Progenitor cell of endocrine pancreas (in vitro differentiated cells): ENCODE results near the gene SRF. TPM values are rescaled to one million over a fixed set of nuclear protein-coding genes. Genes with fewer than 3 reads are reported as not detected.
A peak's percentile ranks its signal among the peaks of the same experiment; 100 is the strongest.

Experiments used
- DNase-seq: peaks from one replicate; pipeline ENCODE4 v3.0.0; 2021; ENCODE audit warnings: low spot score; ENCODE audit not compliant: unreplicated experiment
- H3K27ac Mint-ChIP-seq: 2 replicates; pipeline ENCODE4 v1.8.0; 2021; ENCODE audit warnings: mild to moderate bottlenecking, moderate library complexity, mixed read lengths
- H3K27me3 Mint-ChIP-seq: 2 replicates; pipeline ENCODE4 v1.8.0; 2021; ENCODE audit warnings: mixed read lengths
- H3K36me3 Mint-ChIP-seq: 2 replicates; pipeline ENCODE4 v1.8.0; 2022; ENCODE audit warnings: mixed read lengths; ENCODE audit not compliant: insufficient read depth
- H3K4me1 Mint-ChIP-seq: 2 replicates; pipeline ENCODE4 v1.8.0; 2021; ENCODE audit warnings: low read depth, mixed read lengths
- H3K4me3 Mint-ChIP-seq: 2 replicates; pipeline ENCODE4 v1.8.0; 2021; ENCODE audit warnings: low read depth, mild to moderate bottlenecking, moderate library complexity, mixed read lengths
- H3K9me3 Mint-ChIP-seq: 2 replicates; pipeline ENCODE4 v1.8.0; 2021; ENCODE audit warnings: low read depth, mixed read lengths
- total RNA-seq: library from RNA; stranded (reverse); gene quantifications from 2 replicates; pipeline ENCODE4 v1.2.1, GENCODE V29; 2021
- TF ChIP-seq, protein P1 (sequence below): fragments of 200-600 bp; sonication (generic); IDR thresholded peaks from one replicate; pipeline ENCODE4 v1.5.0; 2021; ENCODE audit warnings: antibody characterized with exemption, mild to moderate bottlenecking; ENCODE audit not compliant: unreplicated experiment

The SRF gene
- total RNA-seq, 1 donor from 2014 or later = 30.3 TPM

DNA sequence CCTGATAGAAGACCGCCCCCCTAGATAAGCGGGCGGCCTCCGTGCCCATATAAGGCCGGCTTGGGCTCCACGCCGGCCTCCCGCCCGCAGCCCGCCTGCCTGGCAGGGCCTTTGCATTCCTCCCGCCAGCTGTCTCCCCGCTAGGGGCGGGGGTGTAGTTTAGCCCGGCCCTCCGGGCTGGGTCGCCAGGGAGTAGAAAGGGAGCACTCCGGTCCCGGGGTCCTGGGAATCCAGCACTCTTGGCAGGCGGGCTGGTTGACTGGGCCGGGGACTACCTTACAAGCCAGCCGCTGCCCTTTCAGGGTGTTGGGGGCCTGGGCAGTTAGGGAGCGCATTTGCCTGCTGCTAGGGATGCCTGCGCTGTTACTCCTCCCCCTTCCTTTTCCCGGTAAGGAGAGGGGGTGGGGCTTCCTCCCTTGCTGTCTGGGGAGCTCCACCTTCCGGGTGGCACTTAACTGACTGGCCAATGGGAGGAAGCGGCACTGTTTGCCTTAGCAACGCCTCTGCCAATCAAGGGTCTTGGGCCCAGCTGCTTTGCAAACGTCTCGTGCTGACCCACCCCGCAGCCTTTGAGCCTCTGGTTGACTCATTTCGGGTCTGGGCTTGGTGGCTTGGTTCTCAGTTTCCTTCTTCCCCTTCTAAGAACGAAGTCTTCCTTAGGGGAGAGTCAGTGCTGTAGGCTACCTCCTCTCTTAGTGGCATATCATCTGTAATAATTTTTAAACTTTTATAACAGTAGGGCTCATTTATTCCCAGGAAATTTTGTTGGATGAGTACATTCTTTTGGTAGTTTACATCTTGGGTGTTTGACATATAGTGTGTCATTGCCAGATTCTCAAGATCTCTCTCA lies 3.4 kb downstream of the SRF start:
- Mint-ChIP-seq H3K27ac (peak overlapping the region; percentile 92), H3K36me3 (peaks cover 4% of the 10 kb centered on the region), H3K4me3 (peak overlapping the region; percentile 83), H3K27me3 (no peaks in the 10 kb centered on the region), H3K4me1 (peaks cover 31% of the 10 kb centered on the region), H3K9me3 (no peaks in the 10 kb centered on the region)
- peak; percentile 83 for DNase-seq
- TF ChIP-seq, protein P1, sequence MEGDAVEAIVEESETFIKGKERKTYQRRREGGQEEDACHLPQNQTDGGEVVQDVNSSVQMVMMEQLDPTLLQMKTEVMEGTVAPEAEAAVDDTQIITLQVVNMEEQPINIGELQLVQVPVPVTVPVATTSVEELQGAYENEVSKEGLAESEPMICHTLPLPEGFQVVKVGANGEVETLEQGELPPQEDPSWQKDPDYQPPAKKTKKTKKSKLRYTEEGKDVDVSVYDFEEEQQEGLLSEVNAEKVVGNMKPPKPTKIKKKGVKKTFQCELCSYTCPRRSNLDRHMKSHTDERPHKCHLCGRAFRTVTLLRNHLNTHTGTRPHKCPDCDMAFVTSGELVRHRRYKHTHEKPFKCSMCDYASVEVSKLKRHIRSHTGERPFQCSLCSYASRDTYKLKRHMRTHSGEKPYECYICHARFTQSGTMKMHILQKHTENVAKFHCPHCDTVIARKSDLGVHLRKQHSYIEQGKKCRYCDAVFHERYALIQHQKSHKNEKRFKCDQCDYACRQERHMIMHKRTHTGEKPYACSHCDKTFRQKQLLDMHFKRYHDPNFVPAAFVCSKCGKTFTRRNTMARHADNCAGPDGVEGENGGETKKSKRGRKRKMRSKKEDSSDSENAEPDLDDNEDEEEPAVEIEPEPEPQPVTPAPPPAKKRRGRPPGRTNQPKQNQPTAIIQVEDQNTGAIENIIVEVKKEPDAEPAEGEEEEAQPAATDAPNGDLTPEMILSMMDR = peak; percentile 18

DNA sequence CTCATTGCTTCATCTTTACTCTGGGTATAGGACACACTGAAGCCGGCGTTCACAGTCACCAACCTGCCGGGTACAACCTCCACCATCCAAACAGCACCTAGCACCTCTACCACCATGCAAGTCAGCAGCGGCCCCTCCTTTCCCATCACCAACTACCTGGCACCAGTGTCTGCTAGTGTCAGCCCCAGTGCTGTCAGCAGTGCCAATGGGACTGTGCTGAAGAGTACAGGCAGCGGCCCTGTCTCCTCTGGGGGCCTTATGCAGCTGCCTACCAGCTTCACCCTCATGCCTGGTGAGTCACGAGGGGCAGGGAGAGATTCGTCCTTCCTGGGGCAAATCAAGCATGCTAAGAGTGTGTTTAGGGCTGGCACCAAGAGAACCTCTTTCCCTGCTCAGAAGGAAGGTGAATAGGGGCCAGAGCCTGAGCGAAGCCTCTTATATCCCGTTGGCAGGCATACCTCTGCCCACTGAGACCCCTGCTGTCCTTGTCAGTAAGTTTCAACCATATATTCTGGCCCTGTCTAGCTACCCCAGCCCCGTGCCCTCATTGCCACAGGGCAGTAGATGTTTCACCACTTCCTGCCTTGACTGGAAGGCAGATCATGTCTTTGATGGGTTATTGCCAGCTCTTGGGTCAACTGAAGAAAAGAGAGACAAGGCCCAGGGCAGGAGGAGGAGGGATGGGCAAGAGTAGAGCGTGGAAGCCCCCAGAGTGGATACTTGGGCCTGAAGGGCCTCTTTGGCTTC lies 4.8 kb downstream of the SRF start:
- peaks cover 26% of the 10 kb centered on the region for H3K4me1 Mint-ChIP-seq
- TF ChIP-seq, protein P1 = no peak
- H3K27me3 Mint-ChIP-seq = no peaks in the 10 kb centered on the region
- no peak overlapping the region for H3K4me3 Mint-ChIP-seq
- no peak for DNase-seq
- no peaks in the 10 kb centered on the region for H3K9me3 Mint-ChIP-seq
- no peak overlapping the region for H3K27ac Mint-ChIP-seq
- peaks cover 4% of the 10 kb centered on the region for H3K36me3 Mint-ChIP-seq

DNA sequence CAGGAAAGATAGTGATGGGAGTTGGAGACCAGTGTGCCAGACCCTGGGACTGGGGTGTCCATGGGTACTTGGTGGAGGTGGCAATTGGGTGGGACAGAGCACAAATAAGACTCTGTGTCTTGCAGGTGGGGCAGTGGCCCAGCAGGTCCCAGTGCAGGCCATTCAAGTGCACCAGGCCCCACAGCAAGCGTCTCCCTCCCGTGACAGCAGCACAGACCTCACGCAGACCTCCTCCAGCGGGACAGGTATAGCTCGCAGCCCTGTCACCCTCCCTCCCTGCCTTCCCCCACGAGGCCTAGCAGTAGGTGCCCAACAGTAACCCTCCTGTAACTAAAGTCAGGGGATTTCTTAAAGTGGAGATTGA lies 5.3 kb downstream of the SRF start:
- no peak for DNase-seq
- H3K27me3 Mint-ChIP-seq = no peaks in the 10 kb centered on the region
- H3K36me3 Mint-ChIP-seq = peaks cover 4% of the 10 kb centered on the region
- peaks cover 28% of the 10 kb centered on the region for H3K4me1 Mint-ChIP-seq
- no peak overlapping the region for H3K4me3 Mint-ChIP-seq
- H3K27ac Mint-ChIP-seq = no peak overlapping the region
- H3K9me3 Mint-ChIP-seq = no peaks in the 10 kb centered on the region
- TF ChIP-seq, protein P1 = no peak

DNA sequence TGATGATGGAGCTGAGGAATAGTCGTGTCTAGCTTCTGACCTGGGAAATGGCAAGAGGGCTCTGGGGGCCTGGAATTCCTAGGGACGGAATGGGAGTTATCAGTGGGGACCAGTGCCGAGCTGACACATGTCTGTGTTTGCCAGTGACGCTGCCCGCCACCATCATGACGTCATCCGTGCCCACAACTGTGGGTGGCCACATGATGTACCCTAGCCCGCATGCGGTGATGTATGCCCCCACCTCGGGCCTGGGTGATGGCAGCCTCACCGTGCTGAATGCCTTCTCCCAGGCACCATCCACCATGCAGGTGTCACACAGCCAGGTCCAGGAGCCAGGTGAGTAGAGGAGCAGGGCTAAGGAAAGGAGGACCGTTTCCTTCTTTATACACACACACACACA lies 7.1 kb downstream of the SRF start:
- Mint-ChIP-seq H3K4me1 (peaks cover 28% of the 10 kb centered on the region), H3K27ac (no peak overlapping the region), H3K9me3 (no peaks in the 10 kb centered on the region), H3K36me3 (peaks cover 4% of the 10 kb centered on the region), H3K27me3 (no peaks in the 10 kb centered on the region), H3K4me3 (no peak overlapping the region)
- DNase-seq = no peak
- TF ChIP-seq, protein P1 = no peak

DNA sequence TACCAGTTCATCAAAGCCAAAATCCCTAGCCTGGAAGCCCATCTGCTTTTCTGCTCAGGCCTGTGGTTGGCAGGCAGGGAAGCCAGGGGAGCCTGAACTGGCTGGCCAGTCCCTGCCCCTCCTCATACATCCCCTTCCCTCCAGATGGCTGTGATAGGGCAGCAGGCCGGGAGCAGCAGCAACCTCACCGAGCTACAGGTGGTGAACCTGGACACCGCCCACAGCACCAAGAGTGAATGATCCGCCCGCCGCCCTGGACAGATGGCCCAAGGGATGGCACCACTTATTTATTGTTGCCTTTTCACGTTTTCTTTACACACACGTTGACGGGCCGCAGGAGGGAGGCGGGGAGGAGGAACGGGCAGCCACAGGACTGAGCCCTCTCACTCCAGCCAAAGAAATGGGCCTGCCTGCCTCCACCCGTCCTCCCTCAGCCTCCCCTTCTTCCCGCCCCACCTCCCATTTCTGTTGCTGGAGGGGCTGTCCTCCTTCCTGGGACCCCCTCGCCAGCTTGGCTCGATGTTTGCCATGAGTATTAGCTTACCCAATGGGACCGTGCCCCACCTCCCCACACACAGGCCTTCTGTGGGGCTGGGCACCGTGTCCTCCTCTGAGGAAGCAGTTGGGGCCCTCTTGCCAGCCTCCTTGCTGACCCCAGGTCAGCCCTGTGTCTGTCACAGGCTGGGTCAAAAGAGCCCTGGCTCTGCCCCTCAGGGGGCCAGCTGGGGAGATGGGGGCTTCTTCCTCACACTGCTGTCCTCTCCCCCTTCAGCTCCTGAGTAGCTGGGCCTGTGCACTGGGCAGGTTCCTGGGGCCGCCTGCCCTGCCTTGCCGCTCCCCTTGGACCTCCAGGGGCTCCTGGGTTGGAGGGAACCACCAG lies 8.1 kb downstream of the SRF start:
- H3K9me3 Mint-ChIP-seq = no peaks in the 10 kb centered on the region
- H3K27me3 Mint-ChIP-seq = no peaks in the 10 kb centered on the region
- H3K36me3 Mint-ChIP-seq = peaks cover 4% of the 10 kb centered on the region
- DNase-seq = no peak
- no peak overlapping the region for H3K27ac Mint-ChIP-seq
- TF ChIP-seq, protein P1 = no peak
- H3K4me3 Mint-ChIP-seq = no peak overlapping the region
- H3K4me1 Mint-ChIP-seq = peaks cover 22% of the 10 kb centered on the region
